ENCODE measurements around the gene PTPN9. TPM values are rescaled to one million over a fixed set of nuclear protein-coding genes. Genes with fewer than 3 reads are reported as not detected.
"Not testable (repeated sequence)": the region's sequence is repeated elsewhere in the genome, so short reads cannot be mapped to it uniquely, and the experiment has no call there.

PTPN9 gene
- total RNA-seq, 2 donors from 2014 or later: 19.3 to 22.3 TPM

- no peaks in the 10 kb centered on the region for H3K4me1 ChIP-seq (replicated peaks)
- WGBS: 28% methylated on average over 2 of the region's 2 CpGs
- H3K27me3 ChIP-seq (replicated peaks; ENCODE audit: insufficient read depth): no peaks in the 10 kb centered on the region
- no peak overlapping the region for H3K27ac ChIP-seq
- TF ChIP-seq CTCF (IDR thresholded peaks at IDR 0.05): no peak
- TF ChIP-seq POLR2AphosphoS5 (IDR thresholded peaks at IDR 0.05): peak; percentile 70
- DNase-seq (ENCODE audit: low spot score): no peak
- H3K9me3 ChIP-seq: no peaks in the 10 kb centered on the region
- no peak overlapping the region for H3K4me3 ChIP-seq
- H3K36me3 ChIP-seq: no peaks in the 10 kb centered on the region
- intact Hi-C loops (cut with DNase I): no loop called here
These were observed 99.4 kb downstream of the PTPN9 start for GRCh38 chr15:75479670-75480069.

- H3K27me3 ChIP-seq (replicated peaks; ENCODE audit: insufficient read depth); intact Hi-C loops (cut with DNase I); H3K4me3 ChIP-seq; H3K9me3 ChIP-seq; H3K4me1 ChIP-seq (replicated peaks); DNase-seq (ENCODE audit: low spot score); H3K27ac ChIP-seq; H3K36me3 ChIP-seq: not testable (repeated sequence)
- 94% methylated on average over 5 of the region's 5 CpGs for WGBS
These were observed 102.0 kb downstream of the PTPN9 start for GRCh38 chr15:75477094-75477493.

- H3K27ac ChIP-seq: no peak overlapping the region
- H3K36me3 ChIP-seq: peaks cover 0 to 7% of the 10 kb centered on the region in 2 donors
- H3K4me3 ChIP-seq: no peak overlapping the region
- 83% methylated on average over 2 of the region's 2 CpGs for WGBS
- H3K9me3 ChIP-seq: no peaks in the 10 kb centered on the region
- no peaks in the 10 kb centered on the region for H3K4me1 ChIP-seq (replicated peaks)
- no peaks in the 10 kb centered on the region for H3K27me3 ChIP-seq (replicated peaks; ENCODE audit: insufficient read depth)
- TF ChIP-seq CTCF (IDR thresholded peaks at IDR 0.05): no peak
- TF ChIP-seq POLR2AphosphoS5 (IDR thresholded peaks at IDR 0.05): no peak
- TF ChIP-seq POLR2A (IDR thresholded peaks at IDR 0.05): no peak
- DNase-seq (ENCODE audit: low spot score): no peak
- intact Hi-C loops (cut with DNase I): no loop called here
These were observed 110.1 kb downstream of the PTPN9 start for GRCh38 chr15:75468913-75469598.

GRCh38 chr15:75460646-75461045, 118.5 kb downstream of the PTPN9 start:
- no peak for DNase-seq (ENCODE audit: low spot score)
- no peak overlapping the region for H3K4me3 ChIP-seq
- peaks cover 6% of the 10 kb centered on the region for H3K4me1 ChIP-seq (replicated peaks)
- H3K27me3 ChIP-seq (replicated peaks; ENCODE audit: insufficient read depth): no peaks in the 10 kb centered on the region
- H3K27ac ChIP-seq: no peak overlapping the region
- no peak for TF ChIP-seq CTCF (IDR thresholded peaks at IDR 0.05)
- TF ChIP-seq POLR2AphosphoS5 (IDR thresholded peaks at IDR 0.05): no peak
- TF ChIP-seq POLR2A (IDR thresholded peaks at IDR 0.05): no peak
- intact Hi-C loops (cut with DNase I): no loop called here
- no peaks in the 10 kb centered on the region for H3K9me3 ChIP-seq
- H3K36me3 ChIP-seq: no peaks in the 10 kb centered on the region
- 91% methylated on average over 4 of the region's 4 CpGs for WGBS

GRCh38 chr15:75459581-75459980, 119.5 kb downstream of the PTPN9 start:
- no peak overlapping the region for H3K27ac ChIP-seq
- no peaks in the 10 kb centered on the region for H3K9me3 ChIP-seq
- H3K36me3 ChIP-seq: no peaks in the 10 kb centered on the region
- WGBS: 44% methylated on average over 1 of the region's 1 CpG
- intact Hi-C loops (cut with DNase I): no loop called here
- DNase-seq (ENCODE audit: low spot score): no peak
- no peak overlapping the region for H3K4me3 ChIP-seq
- no peaks in the 10 kb centered on the region for H3K27me3 ChIP-seq (replicated peaks; ENCODE audit: insufficient read depth)
- TF ChIP-seq POLR2AphosphoS5 (IDR thresholded peaks at IDR 0.05) (no peak), POLR2A (IDR thresholded peaks at IDR 0.05) (no peak), CTCF (IDR thresholded peaks at IDR 0.05) (no peak)
- peaks cover 6% of the 10 kb centered on the region for H3K4me1 ChIP-seq (replicated peaks)

Measured in prostate gland (tissue), 2 donors.